Progenitor cell of endocrine pancreas (in vitro differentiated cells): ENCODE data around the gene COLEC12. TPM values are rescaled to one million over a fixed set of nuclear protein-coding genes. Genes with fewer than 3 reads are reported as not detected.

Source experiments
- DNase-seq: peaks from one replicate; pipeline ENCODE4 v3.0.0; 2021; ENCODE audit warnings: low spot score; ENCODE audit not compliant: unreplicated experiment
- H3K27ac Mint-ChIP-seq: 2 replicates; pipeline ENCODE4 v1.8.0; 2021; ENCODE audit warnings: mild to moderate bottlenecking, moderate library complexity, mixed read lengths
- H3K27me3 Mint-ChIP-seq: 2 replicates; pipeline ENCODE4 v1.8.0; 2021; ENCODE audit warnings: mixed read lengths
- H3K36me3 Mint-ChIP-seq: 2 replicates; pipeline ENCODE4 v1.8.0; 2022; ENCODE audit warnings: mixed read lengths; ENCODE audit not compliant: insufficient read depth
- H3K4me1 Mint-ChIP-seq: 2 replicates; pipeline ENCODE4 v1.8.0; 2021; ENCODE audit warnings: low read depth, mixed read lengths
- H3K4me3 Mint-ChIP-seq: 2 replicates; pipeline ENCODE4 v1.8.0; 2021; ENCODE audit warnings: low read depth, mild to moderate bottlenecking, moderate library complexity, mixed read lengths
- H3K9me3 Mint-ChIP-seq: 2 replicates; pipeline ENCODE4 v1.8.0; 2021; ENCODE audit warnings: low read depth, mixed read lengths
- CTCF ChIP-seq: fragments of 200-600 bp; sonication (generic); IDR thresholded peaks from one replicate; pipeline ENCODE4 v1.5.0; 2021; ENCODE audit warnings: antibody characterized with exemption, mild to moderate bottlenecking; ENCODE audit not compliant: unreplicated experiment
- total RNA-seq: library from RNA; stranded (reverse); gene quantifications from 2 replicates; pipeline ENCODE4 v1.2.1, GENCODE V29; 2021

The COLEC12 gene
- total RNA-seq, 1 donor from 2014 or later, result 0.55 TPM

DNA sequence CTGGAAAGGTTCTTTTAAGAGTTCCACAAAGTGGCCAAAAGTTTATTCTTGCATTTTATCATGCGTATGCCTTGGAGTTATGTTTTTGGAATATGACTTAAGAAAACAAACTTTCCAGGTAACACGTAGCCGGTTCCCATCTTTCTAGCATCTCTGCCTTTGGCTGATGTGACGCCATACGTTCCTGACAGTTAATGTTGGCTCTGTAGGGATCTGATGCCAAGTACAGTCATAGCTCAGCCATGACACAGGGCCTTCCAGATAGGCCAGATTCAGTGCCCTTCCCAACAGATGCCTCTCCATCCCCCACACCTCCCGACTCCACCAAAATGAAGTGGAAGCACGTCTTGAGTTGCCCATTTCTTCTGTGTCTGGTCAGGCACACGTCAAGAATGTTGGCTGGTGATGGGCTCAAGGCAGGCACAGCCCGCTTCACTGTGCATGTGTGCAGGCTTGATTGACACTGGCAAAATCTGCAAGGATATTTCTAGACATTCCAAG lies 181.7 kb downstream of the COLEC12 start:
- no peak for DNase-seq
- H3K9me3 Mint-ChIP-seq, result no peaks in the 10 kb centered on the region
- H3K4me3 Mint-ChIP-seq, result no peak overlapping the region
- H3K27ac Mint-ChIP-seq, result no peak overlapping the region
- H3K27me3 Mint-ChIP-seq, result no peaks in the 10 kb centered on the region
- H3K36me3 Mint-ChIP-seq, result no peaks in the 10 kb centered on the region
- TF ChIP-seq CTCF, result no peak
- H3K4me1 Mint-ChIP-seq, result peaks cover 2% of the 10 kb centered on the region

DNA sequence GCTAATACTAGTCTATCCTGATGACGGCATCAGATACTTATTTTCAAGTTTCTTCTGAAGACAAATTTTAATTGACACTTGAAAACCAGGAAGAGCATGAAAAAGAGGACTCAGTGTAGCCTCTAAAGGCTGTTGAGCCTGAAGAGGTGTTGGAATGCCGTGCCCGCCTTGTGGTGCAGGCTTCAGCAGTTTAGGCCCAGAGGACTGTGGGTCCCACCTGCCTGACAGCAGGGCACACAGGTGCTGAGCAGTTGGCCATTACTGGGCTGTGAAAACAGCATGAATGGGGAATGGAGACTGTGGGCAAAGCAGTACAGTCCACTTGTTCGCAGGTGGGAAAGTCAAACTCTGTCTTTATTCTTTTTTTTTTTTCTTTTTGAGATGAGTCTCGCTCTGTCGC lies 182.9 kb downstream of the COLEC12 start:
- Mint-ChIP-seq H3K4me1 (peaks cover 2% of the 10 kb centered on the region), H3K36me3 (no peaks in the 10 kb centered on the region), H3K9me3 (no peaks in the 10 kb centered on the region), H3K27ac (no peak overlapping the region), H3K4me3 (no peak overlapping the region), H3K27me3 (no peaks in the 10 kb centered on the region)
- DNase-seq, result no peak
- TF ChIP-seq CTCF, result no peak

DNA sequence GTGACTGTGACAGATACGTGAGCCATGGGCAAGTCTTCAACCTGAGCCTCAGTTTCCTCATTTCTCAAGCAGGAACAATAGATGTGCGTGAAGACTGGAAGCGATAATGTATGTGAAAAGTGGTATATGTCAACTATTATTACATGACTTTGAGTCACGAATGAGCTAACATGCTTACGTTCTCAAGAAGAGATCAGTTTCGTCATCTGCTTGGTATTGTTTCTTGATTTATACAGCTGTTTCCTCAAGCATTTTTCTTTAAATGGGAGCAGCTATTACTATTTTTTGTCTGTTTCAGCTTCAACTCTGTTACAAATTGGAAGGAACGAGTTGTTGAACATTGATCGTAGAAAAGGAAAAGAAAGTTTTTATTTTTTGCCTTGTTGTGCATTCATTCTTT lies 184.1 kb downstream of the COLEC12 start:
- peaks cover 2% of the 10 kb centered on the region for H3K4me1 Mint-ChIP-seq
- no peaks in the 10 kb centered on the region for H3K36me3 Mint-ChIP-seq
- H3K27ac Mint-ChIP-seq, result no peak overlapping the region
- no peak overlapping the region for H3K4me3 Mint-ChIP-seq
- DNase-seq, result no peak
- no peak for TF ChIP-seq CTCF
- H3K27me3 Mint-ChIP-seq, result no peaks in the 10 kb centered on the region
- H3K9me3 Mint-ChIP-seq, result no peaks in the 10 kb centered on the region

- Mint-ChIP-seq H3K9me3 (no peaks in the 10 kb centered on the region), H3K36me3 (no peaks in the 10 kb centered on the region), H3K4me3 (no peak overlapping the region), H3K4me1 (no peaks in the 10 kb centered on the region), H3K27me3 (no peaks in the 10 kb centered on the region), H3K27ac (no peak overlapping the region)
- no peak for DNase-seq
- TF ChIP-seq CTCF, result no peak
Observed at GRCh38 chr18:313931-314330, 186.6 kb downstream of the COLEC12 start.

- Mint-ChIP-seq H3K4me3 (no peak overlapping the region), H3K36me3 (no peaks in the 10 kb centered on the region), H3K27ac (no peak overlapping the region), H3K27me3 (peaks cover 3% of the 10 kb centered on the region), H3K9me3 (no peaks in the 10 kb centered on the region), H3K4me1 (no peaks in the 10 kb centered on the region)
- no peak for TF ChIP-seq CTCF
- DNase-seq, result no peak
Observed at GRCh38 chr18:312415-312814, 188.1 kb downstream of the COLEC12 start.
